GM12878 (cell line): Measurements from ENCODE around the gene CNTNAP2. TPM values are rescaled to one million over a fixed set of nuclear protein-coding genes. Genes with fewer than 3 reads are reported as not detected.

Experiments used
- ATAC-seq: fragments of 200-7000 bp; cut with Tn5 transposase; 3 replicates; pipeline ENCODE4 v1.9.1; 2020; ENCODE audit warnings: mild to moderate bottlenecking, moderate library complexity
- BruUV-seq: library from RNA; stranded (reverse); fragments of 400-500 nt; replicated peaks from 2 replicates; lab custom pipeline; 2021; lab: Mats Ljungman, UMichigan
- CTCF ChIA-PET: fragments of 300-600 bp; sonication (Branson Sonifier 250); formaldehyde crosslinking; extraction: SDS; loops from one replicate; lab custom pipeline; 2021; ENCODE audit warnings: inconsistent platforms; lab: Yijun Ruan, JAX
- POLR2A ChIA-PET: fragments of 350-600 bp; formaldehyde crosslinking; extraction: SDS; loops from one replicate; lab custom pipeline; 2021; ENCODE audit warnings: inconsistent platforms; lab: Charles Lee
- RAD21 ChIA-PET: fragments of 300-600 bp; sonication (Branson Sonifier 250); formaldehyde crosslinking; loops from one replicate; lab custom pipeline; 2023; ENCODE audit warnings: antibody characterized with exemption; ENCODE audit not compliant: unreplicated experiment; lab: Charles Lee
- SMC1A ChIA-PET: fragments of 300-600 bp; sonication (Branson Sonifier 250); formaldehyde crosslinking; loops from one replicate; lab custom pipeline; 2023; ENCODE audit not compliant: unreplicated experiment, uncharacterized antibody; lab: Charles Lee
- DNase-seq: peaks from one replicate; pipeline ENCODE4 v3.0.0-alpha.2; 2011; ENCODE audit warnings: low read depth, low spot score
- FAIRE-seq: peaks from 3 replicates; lab custom pipeline; 2011; peaks lifted over from hg19 to GRCh38; lab: Jason Lieb, UNC
- H2AFZ ChIP-seq: 2 replicates; pipeline ENCODE4 v1.6.0; 2011; ENCODE audit warnings: low read depth, low read length, control low read depth; ENCODE audit not compliant: control insufficient read depth
- H3K27ac ChIP-seq: 2 replicates; pipeline ENCODE4 v1.5.1; 2011; ENCODE audit warnings: control low read depth; ENCODE audit not compliant: control insufficient read depth, insufficient read depth
- H3K27me3 ChIP-seq, 2 experiments: replicated peaks in 1 of 2; 2 replicates each; pipeline versions ENCODE4 v1.6.0 to v1.6.1; 2011; ENCODE audit warnings: low read length in 1 of 2; ENCODE audit not compliant: control insufficient read depth in 2 of 2, insufficient read depth in 2 of 2
- H3K36me3 ChIP-seq, 2 experiments: 2 replicates each; pipeline ENCODE4 v1.5.1; 2011; ENCODE audit warnings: low read length in 1 of 2; ENCODE audit not compliant: control insufficient read depth in 2 of 2, insufficient read depth in 2 of 2
- H3K4me1 ChIP-seq: 2 replicates; pipeline ENCODE4 v1.6.1; 2011; ENCODE audit warnings: mild to moderate bottlenecking, low read length, moderate library complexity, mixed read lengths; ENCODE audit not compliant: control insufficient read depth, insufficient read depth
- H3K4me2 ChIP-seq: 2 replicates; pipeline ENCODE4 v1.6.0; 2011; ENCODE audit warnings: control low read depth; ENCODE audit not compliant: control insufficient read depth, insufficient read depth
- H3K4me3 ChIP-seq: fragments of 200-600 bp; sonication (generic); 2 replicates; pipeline ENCODE4 v1.5.1; 2016
- H3K79me2 ChIP-seq: 2 replicates; pipeline ENCODE4 v1.6.0; 2011; ENCODE audit warnings: low read length; ENCODE audit not compliant: control insufficient read depth, insufficient read depth
- H3K9ac ChIP-seq: 2 replicates; pipeline ENCODE4 v1.8.0; 2011; ENCODE audit warnings: low read length, control low read depth, mixed read lengths; ENCODE audit not compliant: control insufficient read depth, insufficient read depth
- H3K9me3 ChIP-seq: replicated peaks from 3 replicates; pipeline ENCODE4 v1.5.1; 2011; ENCODE audit warnings: mild to moderate bottlenecking, low read length; ENCODE audit not compliant: control insufficient read depth, insufficient read depth
- H4K20me1 ChIP-seq: 2 replicates; pipeline ENCODE4 v1.6.0; 2011; ENCODE audit not compliant: control insufficient read depth, insufficient read depth
- BRCA1 ChIP-seq: IDR thresholded peaks from 2 replicates; pipeline ENCODE4 v1.6.1; 2011; ENCODE audit warnings: low read depth, low read length, improper control_type of control experiment
- CBX3 ChIP-seq: fragments of 200-600 bp; sonication (generic); IDR thresholded peaks from 2 replicates; pipeline ENCODE4 v1.6.1; 2016; ENCODE audit warnings: low read depth, borderline replicate concordance
- CHD1 ChIP-seq: IDR thresholded peaks from 2 replicates; pipeline ENCODE4 v1.6.1; 2012; ENCODE audit warnings: low read depth, low read length, improper control_type of control experiment
- CREM ChIP-seq: IDR thresholded peaks from 2 replicates; pipeline ENCODE4 v1.6.1; 2014; ENCODE audit warnings: antibody characterized with exemption, low read depth
- EP300 ChIP-seq, 2 experiments: fragments of 150-350 bp in 1 of 2; IDR thresholded peaks; 2 replicates each; pipeline ENCODE4 v1.6.1; 2011 to 2012; ENCODE audit warnings: low read depth in 2 of 2, low read length in 2 of 2, borderline replicate concordance in 1 of 2, improper control_type of control experiment in 1 of 2, inconsistent platforms in 1 of 2; ENCODE audit not compliant: control insufficient read depth in 1 of 2
- PKNOX1 ChIP-seq: fragments of 450-650 bp; IDR thresholded peaks from 2 replicates; pipeline ENCODE4 v1.6.1; 2016; ENCODE audit warnings: mild to moderate bottlenecking
- PML ChIP-seq: IDR thresholded peaks from 2 replicates; pipeline ENCODE4 v1.6.1; 2012; ENCODE audit warnings: low read length, inconsistent platforms
- RFX5 ChIP-seq: IDR thresholded peaks from 2 replicates; pipeline ENCODE4 v1.6.1; 2011; ENCODE audit warnings: low read depth, low read length, improper control_type of control experiment
- SUZ12 ChIP-seq: fragments of 200-600 bp; sonication (generic); IDR thresholded peaks from one replicate; pipeline ENCODE4 v1.6.1; 2018; ENCODE audit warnings: antibody characterized with exemption, mild to moderate bottlenecking; ENCODE audit not compliant: unreplicated experiment
- TCF3 ChIP-seq: IDR thresholded peaks from 2 replicates; pipeline ENCODE4 v1.6.1; 2012; ENCODE audit warnings: low read depth, mild to moderate bottlenecking, low read length, borderline replicate concordance; ENCODE audit not compliant: insufficient read depth
- ZBED1 ChIP-seq: IDR thresholded peaks from 2 replicates; pipeline ENCODE4 v1.6.1; 2016; ENCODE audit warnings: borderline replicate concordance
- ZNF217 ChIP-seq: fragments of 450-650 bp; IDR thresholded peaks from 2 replicates; pipeline ENCODE4 v1.6.1; 2017; ENCODE audit warnings: antibody characterized with exemption, mild to moderate bottlenecking
- ZNF274 ChIP-seq: IDR thresholded peaks from one replicate; pipeline ENCODE4 v1.8.0; 2011; ENCODE audit not compliant: insufficient read length, insufficient read depth
- ZNF687 ChIP-seq: fragments of 450-650 bp; IDR thresholded peaks from 2 replicates; pipeline ENCODE4 v1.6.1; 2017; ENCODE audit warnings: mild to moderate bottlenecking, moderate library complexity
- WGBS: methylation state at CpG from one replicate; pipeline ENCODE4 v1.1.6; 2016; ENCODE audit warnings: low lambda C conversion rate; ENCODE audit not compliant: insufficient replicate concordance, insufficient coverage; ENCODE audit errors: missing lambda C conversion rate; 5-methylcytosine and 5-hydroxymethylcytosine counted together
- in situ Hi-C: fragments of 300-500 bp; cut with MboI; formaldehyde crosslinking; loops from 9 replicates; pipeline ENCODE4 v1.14.3; 2018; ENCODE audit warnings: mixed read lengths
- intact Hi-C: fragments of 100-400 bp; cut with micrococcal nuclease; formaldehyde crosslinking; loops from one replicate; pipeline ENCODE4 v1.14.2; 2022; ENCODE audit not compliant: unreplicated experiment
- polyA plus RNA-seq, 11 experiments: library from polyadenylated mRNA; depleted of rRNA in 4 of 11; unstranded in 6 of 11; stranded (reverse) in 5 of 11; fragments of >200 nt; fragmentation: Nextera tagmentation in 4 of 11; fragmentation: Illumina TruSeq in 1 of 11; extraction: Ambion mirVana in 4 of 11; extraction: Trizol in 1 of 11; gene quantifications; 1 replicate in 1 of 11; 2 replicates in 10 of 11; pipeline versions ENCODE4 v1.2.1 to v1.2.3, GENCODE V29; 2011 to 2016; ENCODE audit warnings: inconsistent platforms in 2 of 11, missing spikeins in 2 of 11, low read depth in 1 of 11
- total RNA-seq, 4 experiments: library from RNA; depleted of rRNA in 3 of 4; stranded (reverse); fragments of >200 nt in 3 of 4; fragmentation: Illumina TruSeq in 1 of 4; extraction: Trizol in 1 of 4; gene quantifications; 2 replicates each; pipeline versions ENCODE4 v1.2.1 to v1.2.3, GENCODE V29; 2013 to 2021

CNTNAP2 gene
- total and polyA plus RNA-seq, 10 of the 15 experiments (the other 5 are each of a cell fraction or from before 2014, with no cell fraction given) = 0.03 to 0.08 (median 0.03) TPM; not detected in 7

GRCh38 chr7:146713934-146714333 is 597.3 kb downstream of the CNTNAP2 start:
- in situ Hi-C loops = no loop called here
- CTCF ChIA-PET = no interaction called here

More at GRCh38 chr7:146713934-146714333, 597.3 kb downstream of the CNTNAP2 start:
- DNase-seq = no peak
- ChIA-PET RAD21 (no interaction called here), POLR2A (no interaction called here), SMC1A (interaction anchor here (0.6 kb wide), 1 partner anchor 1561 kb away, joined by 3 read pairs; no protein-coding TSS in a partner anchor)
- H3K9ac ChIP-seq = no peak overlapping the region
- H3K4me3 ChIP-seq = no peak overlapping the region
- BruUV-seq = no TSS peak
- 10% methylated on average over 3 of the region's 3 CpGs for WGBS
- ATAC-seq = no peak
- no peaks in the 10 kb centered on the region for H3K27me3 ChIP-seq
- no peaks in the 10 kb centered on the region for H4K20me1 ChIP-seq
- H3K4me2 ChIP-seq = no peak overlapping the region
- H3K79me2 ChIP-seq = no peaks in the 10 kb centered on the region
- FAIRE-seq = no peak
- no peaks in the 10 kb centered on the region for H3K36me3 ChIP-seq
- H3K9me3 ChIP-seq = no peaks in the 10 kb centered on the region
- H3K27ac ChIP-seq = no peak overlapping the region
- no peaks in the 10 kb centered on the region for H3K4me1 ChIP-seq
- H2AFZ ChIP-seq = no peak overlapping the region
- TF ChIP-seq ZBED1 = no peak
- TF ChIP-seq ZNF217 = no peak
- TF ChIP-seq ZNF274 = no peak
- no peak for TF ChIP-seq BRCA1
- no peak for TF ChIP-seq CREM
- TF ChIP-seq PML = no peak
- TF ChIP-seq SUZ12 = no peak
- no peak for TF ChIP-seq RFX5
- TF ChIP-seq ZNF687 = no peak
- no peak for TF ChIP-seq CBX3
- no peak for TF ChIP-seq EP300 (IDR thresholded peaks at IDR 0.05; ENCODE audit: borderline replicate concordance in 1 of 2, control insufficient read depth in 1 of 2, low read depth in 2 of 2, low read length in 2 of 2)
- TF ChIP-seq TCF3 = no peak
- TF ChIP-seq CHD1 = no peak
- no peak for TF ChIP-seq PKNOX1
- TF ChIP-seq, all 136 proteins: peak for 0
- intact Hi-C loops = no loop called here
